ENCODE results near the gene CACNA1I. TPM values are rescaled to one million over a fixed set of nuclear protein-coding genes. Genes with fewer than 3 reads are reported as not detected.

The CACNA1I gene
- total RNA-seq, 6 experiments from 2014 or later: not detected

DNA sequence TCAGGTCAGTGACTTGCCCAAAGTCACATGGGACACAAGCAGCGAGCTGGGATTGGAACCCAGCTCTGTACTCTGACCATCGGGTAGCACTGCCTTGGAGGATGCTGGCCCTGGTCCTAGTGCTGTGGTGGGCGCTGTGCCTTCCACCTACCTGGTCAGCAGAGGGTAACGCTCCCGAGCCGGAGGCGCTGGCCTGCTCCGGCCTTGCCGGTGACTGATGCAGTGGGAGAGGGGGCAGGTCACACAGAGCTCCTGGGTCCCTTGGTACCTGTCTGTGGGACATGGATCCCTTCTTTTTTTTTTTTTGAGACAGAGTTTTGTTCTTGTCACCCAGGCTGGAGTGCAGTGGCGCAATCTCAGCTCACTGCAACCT is 43.0 kb downstream of the CACNA1I start:
- H3K9me3 Mint-ChIP-seq: peaks cover 4% of the 10 kb centered on the region; the same call in 1 of the 2 replicates
- no peaks in the 10 kb centered on the region for H3K36me3 Mint-ChIP-seq (ENCODE audit: low read depth)
- TF ChIP-seq, protein P1, sequence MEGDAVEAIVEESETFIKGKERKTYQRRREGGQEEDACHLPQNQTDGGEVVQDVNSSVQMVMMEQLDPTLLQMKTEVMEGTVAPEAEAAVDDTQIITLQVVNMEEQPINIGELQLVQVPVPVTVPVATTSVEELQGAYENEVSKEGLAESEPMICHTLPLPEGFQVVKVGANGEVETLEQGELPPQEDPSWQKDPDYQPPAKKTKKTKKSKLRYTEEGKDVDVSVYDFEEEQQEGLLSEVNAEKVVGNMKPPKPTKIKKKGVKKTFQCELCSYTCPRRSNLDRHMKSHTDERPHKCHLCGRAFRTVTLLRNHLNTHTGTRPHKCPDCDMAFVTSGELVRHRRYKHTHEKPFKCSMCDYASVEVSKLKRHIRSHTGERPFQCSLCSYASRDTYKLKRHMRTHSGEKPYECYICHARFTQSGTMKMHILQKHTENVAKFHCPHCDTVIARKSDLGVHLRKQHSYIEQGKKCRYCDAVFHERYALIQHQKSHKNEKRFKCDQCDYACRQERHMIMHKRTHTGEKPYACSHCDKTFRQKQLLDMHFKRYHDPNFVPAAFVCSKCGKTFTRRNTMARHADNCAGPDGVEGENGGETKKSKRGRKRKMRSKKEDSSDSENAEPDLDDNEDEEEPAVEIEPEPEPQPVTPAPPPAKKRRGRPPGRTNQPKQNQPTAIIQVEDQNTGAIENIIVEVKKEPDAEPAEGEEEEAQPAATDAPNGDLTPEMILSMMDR (IDR thresholded peaks at IDR 0.05): no peak
- DNase-seq: no peak
- H3K4me1 Mint-ChIP-seq (ENCODE audit: low read depth): no peaks in the 10 kb centered on the region
- H3K4me3 Mint-ChIP-seq: no peak overlapping the region
- H3K27me3 Mint-ChIP-seq (ENCODE audit: insufficient read depth): peaks cover 47% of the 10 kb centered on the region
- H3K27ac Mint-ChIP-seq: no peak overlapping the region

DNA sequence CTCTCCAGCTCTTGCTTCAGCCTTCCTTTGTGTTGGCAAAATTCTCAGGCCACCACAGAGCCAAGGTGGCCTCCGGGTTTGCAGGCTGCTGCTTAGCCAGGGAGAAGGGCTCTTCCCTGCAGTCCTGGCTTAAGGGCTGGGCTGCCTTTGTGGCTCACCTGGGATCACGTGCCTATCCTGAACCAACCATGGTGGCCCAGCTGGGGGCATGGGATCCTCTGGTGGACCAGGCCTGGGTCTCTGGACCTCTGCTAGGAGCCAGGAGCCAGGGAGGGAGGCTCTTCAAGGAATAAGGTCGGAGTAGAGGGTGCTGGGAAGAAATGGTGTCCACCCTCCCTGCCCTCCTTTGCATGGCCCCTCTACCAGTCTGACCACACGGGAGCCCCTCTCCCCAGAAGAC is 43.9 kb downstream of the CACNA1I start:
- H3K4me3 Mint-ChIP-seq: no peak overlapping the region
- no peak for DNase-seq
- no peak overlapping the region for H3K27ac Mint-ChIP-seq
- peaks cover 39% of the 10 kb centered on the region for H3K27me3 Mint-ChIP-seq (ENCODE audit: insufficient read depth)
- TF ChIP-seq, protein P1 (IDR thresholded peaks at IDR 0.05): no peak
- H3K9me3 Mint-ChIP-seq: peaks cover 4% of the 10 kb centered on the region; the same call in 1 of the 2 replicates
- no peaks in the 10 kb centered on the region for H3K36me3 Mint-ChIP-seq (ENCODE audit: low read depth)
- no peaks in the 10 kb centered on the region for H3K4me1 Mint-ChIP-seq (ENCODE audit: low read depth)

DNA sequence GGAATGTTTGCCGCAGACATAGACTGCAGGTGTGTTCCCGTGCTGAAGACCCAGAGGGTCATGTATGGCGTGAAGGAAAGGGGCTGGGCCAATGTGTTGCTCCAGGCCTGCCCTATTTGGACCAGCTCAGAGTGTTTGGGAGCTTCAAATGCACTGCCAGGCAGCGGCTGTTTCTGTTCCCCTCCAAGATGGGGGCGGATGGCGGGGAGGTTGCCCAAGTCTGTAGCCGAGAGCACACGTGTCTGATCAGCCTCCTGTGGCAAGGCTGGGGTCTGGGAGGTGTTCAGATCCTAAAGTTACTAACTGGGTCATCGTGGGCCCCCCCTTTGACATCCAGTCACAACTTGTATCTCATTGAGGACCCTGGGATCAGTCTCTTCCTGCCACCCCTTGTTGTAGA is 45.5 kb downstream of the CACNA1I start:
- Mint-ChIP-seq H3K36me3 (ENCODE audit: low read depth) (no peaks in the 10 kb centered on the region), H3K27me3 (ENCODE audit: insufficient read depth) (peaks cover 33% of the 10 kb centered on the region), H3K4me3 (no peak overlapping the region), H3K27ac (no peak overlapping the region), H3K4me1 (ENCODE audit: low read depth) (no peaks in the 10 kb centered on the region), H3K9me3 (peaks cover 4% of the 10 kb centered on the region; the same call in 1 of the 2 replicates)
- no peak for DNase-seq
- TF ChIP-seq, protein P1 (IDR thresholded peaks at IDR 0.05): no peak

DNA sequence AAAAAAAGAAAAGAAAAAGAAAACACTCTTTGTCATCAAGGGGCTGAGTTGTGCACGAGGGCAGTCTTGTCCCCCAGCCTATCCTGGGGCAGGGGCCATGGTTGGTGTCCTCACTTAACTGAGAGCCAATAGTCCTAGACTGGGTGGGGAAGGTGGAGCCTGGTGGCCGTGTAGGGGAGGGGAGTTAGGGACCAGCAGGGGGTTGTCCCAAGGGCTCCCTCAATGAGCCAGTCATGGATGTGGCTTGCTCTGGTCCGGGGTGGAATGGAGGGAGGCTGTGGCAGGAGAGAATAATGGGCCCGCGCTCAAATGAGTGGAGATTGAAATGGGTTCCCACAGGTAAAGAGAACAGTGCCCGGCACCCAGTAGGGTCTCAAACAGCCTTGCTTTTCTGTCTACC is 46.2 kb downstream of the CACNA1I start:
- H3K27me3 Mint-ChIP-seq (ENCODE audit: insufficient read depth): peaks cover 33% of the 10 kb centered on the region
- no peaks in the 10 kb centered on the region for H3K36me3 Mint-ChIP-seq (ENCODE audit: low read depth)
- DNase-seq: no peak
- TF ChIP-seq, protein P1 (IDR thresholded peaks at IDR 0.05): no peak
- H3K9me3 Mint-ChIP-seq: peaks cover 3% of the 10 kb centered on the region; the same call in 1 of the 2 replicates
- H3K4me1 Mint-ChIP-seq (ENCODE audit: low read depth): no peaks in the 10 kb centered on the region
- no peak overlapping the region for H3K4me3 Mint-ChIP-seq
- no peak overlapping the region for H3K27ac Mint-ChIP-seq

DNA sequence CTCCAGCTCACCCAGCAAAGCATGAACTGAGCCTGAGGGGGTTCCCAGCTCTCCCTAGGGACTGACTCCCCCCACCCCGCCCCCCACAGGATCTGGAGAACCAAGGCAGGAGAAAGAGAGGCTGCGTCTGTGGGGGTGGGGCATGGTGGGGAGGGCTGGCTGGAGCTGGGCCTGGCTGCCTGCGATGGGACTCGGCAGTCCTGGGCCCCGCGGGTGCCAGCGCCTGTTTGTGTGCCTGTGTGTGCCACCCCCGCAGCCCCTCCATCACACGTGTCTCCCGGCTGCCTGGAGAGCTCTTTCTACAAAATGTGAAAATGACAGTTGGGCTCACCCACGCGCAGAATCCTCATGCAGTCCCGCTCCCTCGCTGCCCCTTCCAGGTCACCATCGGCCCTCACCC is 46.8 kb downstream of the CACNA1I start:
- no peaks in the 10 kb centered on the region; the same call in 1 of the 2 replicates for H3K9me3 Mint-ChIP-seq
- no peaks in the 10 kb centered on the region for H3K36me3 Mint-ChIP-seq (ENCODE audit: low read depth)
- DNase-seq: no peak
- no peaks in the 10 kb centered on the region for H3K4me1 Mint-ChIP-seq (ENCODE audit: low read depth)
- H3K27me3 Mint-ChIP-seq (ENCODE audit: insufficient read depth): peaks cover 33% of the 10 kb centered on the region
- TF ChIP-seq, protein P1 (IDR thresholded peaks at IDR 0.05): no peak
- H3K4me3 Mint-ChIP-seq: no peak overlapping the region
- H3K27ac Mint-ChIP-seq: no peak overlapping the region
